ENCODE data around the gene WDR64.
A peak's percentile ranks its signal among the peaks of the same experiment; 100 is the strongest.

WDR64 gene

GRCh38 chr1:241810769-241811405, 158.8 kb downstream of the WDR64 start:
- no peak overlapping the region for H3K9ac ChIP-seq (ENCODE audit: low read length)
- no peak overlapping the region for H2AFZ ChIP-seq (ENCODE audit: insufficient read depth, low read length, poor library complexity)
- H3K79me2 ChIP-seq (ENCODE audit: control insufficient read depth, insufficient read depth, low read length, poor library complexity): no peaks in the 10 kb centered on the region
- no peak overlapping the region for H4K12ac ChIP-seq (ENCODE audit: low read depth, low read length)
- H3K9me3 ChIP-seq (ENCODE audit: insufficient read depth, low read depth, low read length): no peaks in the 10 kb centered on the region
- H3K4me3 ChIP-seq (ENCODE audit: low read depth, low read length): no peak overlapping the region
- H3K79me1 ChIP-seq (ENCODE audit: low read length): peaks cover 1% of the 10 kb centered on the region
- H2BK120ac ChIP-seq (ENCODE audit: insufficient read depth, low read length, poor library complexity): no peak overlapping the region
- no peak overlapping the region for H3K14ac ChIP-seq (ENCODE audit: low read length)
- DNase-seq: peak in 1 of 2 donors; percentile 18
- no peaks in the 10 kb centered on the region for H3K4me1 ChIP-seq (ENCODE audit: control insufficient read depth in 1 of 2, insufficient read depth in 2 of 2, low read length in 2 of 2)
- H4K8ac ChIP-seq (ENCODE audit: low read depth, low read length): no peak overlapping the region
- H3K27me3 ChIP-seq (ENCODE audit: insufficient read depth, low read length): no peaks in the 10 kb centered on the region
- H3K4me2 ChIP-seq (ENCODE audit: low read length): no peak overlapping the region
- no CpG with 5 or more reads among the region's 8 CpGs for WGBS (ENCODE audit: extremely low coverage, insufficient coverage, insufficient read length)
- H3K27ac ChIP-seq (ENCODE audit: low read depth, low read length): no peak overlapping the region
- no peak overlapping the region for H3K4ac ChIP-seq (ENCODE audit: low read depth, low read length)
- no peaks in the 10 kb centered on the region for H3K36me3 ChIP-seq (ENCODE audit: control insufficient read depth in 1 of 2, insufficient read depth in 2 of 2, low read length in 2 of 2)
- H4K91ac ChIP-seq (ENCODE audit: low read depth, low read length): no peak overlapping the region
- H2BK12ac ChIP-seq (ENCODE audit: low read length): no peak overlapping the region
- no peak overlapping the region for H3K18ac ChIP-seq (ENCODE audit: low read length)
- H3K23ac ChIP-seq (ENCODE audit: low read length): no peak overlapping the region
- no peak overlapping the region for H2AK5ac ChIP-seq (ENCODE audit: low read length)
- H2BK5ac ChIP-seq (ENCODE audit: low read depth, low read length, poor library complexity): no peak overlapping the region

- H3K4ac ChIP-seq (ENCODE audit: low read depth, low read length): no peak overlapping the region
- no peaks in the 10 kb centered on the region for H3K79me2 ChIP-seq (ENCODE audit: control insufficient read depth, insufficient read depth, low read length, poor library complexity)
- H3K36me3 ChIP-seq (ENCODE audit: control insufficient read depth in 1 of 2, insufficient read depth in 2 of 2, low read length in 2 of 2): no peaks in the 10 kb centered on the region
- H2BK5ac ChIP-seq (ENCODE audit: low read depth, low read length, poor library complexity): no peak overlapping the region
- H2BK120ac ChIP-seq (ENCODE audit: insufficient read depth, low read length, poor library complexity): no peak overlapping the region
- H3K4me1 ChIP-seq (ENCODE audit: control insufficient read depth in 1 of 2, insufficient read depth in 2 of 2, low read length in 2 of 2): no peaks in the 10 kb centered on the region
- no peak overlapping the region for H2AK5ac ChIP-seq (ENCODE audit: low read length)
- no peak overlapping the region for H4K91ac ChIP-seq (ENCODE audit: low read depth, low read length)
- no peak overlapping the region for H4K12ac ChIP-seq (ENCODE audit: low read depth, low read length)
- no peak overlapping the region for H2BK12ac ChIP-seq (ENCODE audit: low read length)
- no peak overlapping the region for H3K4me2 ChIP-seq (ENCODE audit: low read length)
- H3K4me3 ChIP-seq (ENCODE audit: low read depth, low read length): no peak overlapping the region
- H3K9ac ChIP-seq (ENCODE audit: low read length): no peak overlapping the region
- no peak overlapping the region for H3K18ac ChIP-seq (ENCODE audit: low read length)
- H3K9me3 ChIP-seq (ENCODE audit: insufficient read depth, low read depth, low read length): no peaks in the 10 kb centered on the region
- H3K79me1 ChIP-seq (ENCODE audit: low read length): no peaks in the 10 kb centered on the region
- no peak overlapping the region for H3K23ac ChIP-seq (ENCODE audit: low read length)
- no peak overlapping the region for H2AFZ ChIP-seq (ENCODE audit: insufficient read depth, low read length, poor library complexity)
- H3K27ac ChIP-seq (ENCODE audit: low read depth, low read length): no peak overlapping the region
- H3K14ac ChIP-seq (ENCODE audit: low read length): no peak overlapping the region
- WGBS (ENCODE audit: extremely low coverage, insufficient coverage, insufficient read length): no CpG with 5 or more reads among the region's 8 CpGs
- DNase-seq: no peak
- H3K27me3 ChIP-seq (ENCODE audit: insufficient read depth, low read length): no peaks in the 10 kb centered on the region
- no peak overlapping the region for H4K8ac ChIP-seq (ENCODE audit: low read depth, low read length)
These were observed 161.8 kb downstream of the WDR64 start for GRCh38 chr1:241813768-241814320.

GRCh38 chr1:241816008-241816407, 163.9 kb downstream of the WDR64 start:
- DNase-seq: no peak
- no peak overlapping the region for H2BK12ac ChIP-seq (ENCODE audit: low read length)
- no CpG with 5 or more reads among the region's 6 CpGs for WGBS (ENCODE audit: extremely low coverage, insufficient coverage, insufficient read length)
- H3K9ac ChIP-seq (ENCODE audit: low read length): no peak overlapping the region
- no peak overlapping the region for H3K14ac ChIP-seq (ENCODE audit: low read length)
- H2AK5ac ChIP-seq (ENCODE audit: low read length): no peak overlapping the region
- H3K79me2 ChIP-seq (ENCODE audit: control insufficient read depth, insufficient read depth, low read length, poor library complexity): no peaks in the 10 kb centered on the region
- H3K4me1 ChIP-seq (ENCODE audit: control insufficient read depth in 1 of 2, insufficient read depth in 2 of 2, low read length in 2 of 2): no peaks in the 10 kb centered on the region
- no peak overlapping the region for H2BK120ac ChIP-seq (ENCODE audit: insufficient read depth, low read length, poor library complexity)
- H3K23ac ChIP-seq (ENCODE audit: low read length): no peak overlapping the region
- no peaks in the 10 kb centered on the region for H3K36me3 ChIP-seq (ENCODE audit: control insufficient read depth in 1 of 2, insufficient read depth in 2 of 2, low read length in 2 of 2)
- H3K4me3 ChIP-seq (ENCODE audit: low read depth, low read length): no peak overlapping the region
- no peak overlapping the region for H2BK5ac ChIP-seq (ENCODE audit: low read depth, low read length, poor library complexity)
- H3K4ac ChIP-seq (ENCODE audit: low read depth, low read length): no peak overlapping the region
- H3K79me1 ChIP-seq (ENCODE audit: low read length): no peaks in the 10 kb centered on the region
- no peak overlapping the region for H3K18ac ChIP-seq (ENCODE audit: low read length)
- no peak overlapping the region for H4K12ac ChIP-seq (ENCODE audit: low read depth, low read length)
- no peak overlapping the region for H3K4me2 ChIP-seq (ENCODE audit: low read length)
- no peak overlapping the region for H3K27ac ChIP-seq (ENCODE audit: low read depth, low read length)
- H4K8ac ChIP-seq (ENCODE audit: low read depth, low read length): no peak overlapping the region
- no peaks in the 10 kb centered on the region for H3K9me3 ChIP-seq (ENCODE audit: insufficient read depth, low read depth, low read length)
- H2AFZ ChIP-seq (ENCODE audit: insufficient read depth, low read length, poor library complexity): no peak overlapping the region
- H3K27me3 ChIP-seq (ENCODE audit: insufficient read depth, low read length): no peaks in the 10 kb centered on the region
- no peak overlapping the region for H4K91ac ChIP-seq (ENCODE audit: low read depth, low read length)

DNA sequence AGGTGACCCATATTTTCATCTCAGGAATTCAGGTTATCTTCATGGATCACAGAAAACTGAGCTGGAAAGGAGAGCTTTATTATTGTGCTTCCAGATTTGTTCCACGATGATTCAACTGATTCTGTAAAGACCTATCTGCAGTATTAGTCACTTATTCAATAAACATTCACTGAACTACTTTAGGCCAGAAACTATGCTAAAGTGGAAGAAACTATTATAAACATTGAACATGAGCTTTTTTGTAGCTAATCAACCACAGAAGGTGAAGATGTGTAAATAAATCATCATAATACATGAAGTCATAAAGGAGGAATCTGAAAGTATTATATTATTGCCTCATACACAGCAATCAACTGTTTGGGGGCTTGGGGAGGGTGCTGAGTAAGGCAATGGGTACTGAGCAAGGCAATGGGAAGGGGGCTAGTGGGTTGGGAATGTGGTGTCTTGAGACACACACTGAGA, 165.3 kb downstream of the WDR64 start:
- no peak overlapping the region for H3K4me3 ChIP-seq (ENCODE audit: low read depth, low read length)
- no peak overlapping the region for H3K27ac ChIP-seq (ENCODE audit: low read depth, low read length)
- H2AK5ac ChIP-seq (ENCODE audit: low read length): no peak overlapping the region
- H3K9ac ChIP-seq (ENCODE audit: low read length): no peak overlapping the region
- no peak overlapping the region for H3K18ac ChIP-seq (ENCODE audit: low read length)
- no peak overlapping the region for H3K23ac ChIP-seq (ENCODE audit: low read length)
- no peak overlapping the region for H2BK5ac ChIP-seq (ENCODE audit: low read depth, low read length, poor library complexity)
- no peak overlapping the region for H3K4ac ChIP-seq (ENCODE audit: low read depth, low read length)
- peak in 1 of 2 donors; percentile 12 for DNase-seq
- no peaks in the 10 kb centered on the region for H3K79me2 ChIP-seq (ENCODE audit: control insufficient read depth, insufficient read depth, low read length, poor library complexity)
- H2AFZ ChIP-seq (ENCODE audit: insufficient read depth, low read length, poor library complexity): no peak overlapping the region
- H3K4me1 ChIP-seq (ENCODE audit: control insufficient read depth in 1 of 2, insufficient read depth in 2 of 2, low read length in 2 of 2): no peaks in the 10 kb centered on the region
- H3K9me3 ChIP-seq (ENCODE audit: insufficient read depth, low read depth, low read length): no peaks in the 10 kb centered on the region
- no peak overlapping the region for H2BK120ac ChIP-seq (ENCODE audit: insufficient read depth, low read length, poor library complexity)
- no peaks in the 10 kb centered on the region for H3K27me3 ChIP-seq (ENCODE audit: insufficient read depth, low read length)
- H2BK12ac ChIP-seq (ENCODE audit: low read length): no peak overlapping the region
- no peaks in the 10 kb centered on the region for H3K36me3 ChIP-seq (ENCODE audit: control insufficient read depth in 1 of 2, insufficient read depth in 2 of 2, low read length in 2 of 2)
- no peak overlapping the region for H4K8ac ChIP-seq (ENCODE audit: low read depth, low read length)
- no peak overlapping the region for H3K14ac ChIP-seq (ENCODE audit: low read length)
- no peak overlapping the region for H3K4me2 ChIP-seq (ENCODE audit: low read length)
- no peaks in the 10 kb centered on the region for H3K79me1 ChIP-seq (ENCODE audit: low read length)
- WGBS (ENCODE audit: extremely low coverage, insufficient coverage, insufficient read length): no CpG with 5 or more reads among the region's 1 CpG
- no peak overlapping the region for H4K12ac ChIP-seq (ENCODE audit: low read depth, low read length)
- no peak overlapping the region for H4K91ac ChIP-seq (ENCODE audit: low read depth, low read length)

Data from trophoblast cell (in vitro differentiated cells and primary cell).